Measurements from ENCODE around the gene C14orf180. TPM values are rescaled to one million over a fixed set of nuclear protein-coding genes. Genes with fewer than 3 reads are reported as not detected.

Gene C14orf180
- total and polyA plus RNA-seq, 4 donors = 0.50 to 1.3 (median 0.68) TPM; not detected in 1

- DNase-seq (no peak), ATAC-seq (ENCODE audit: low FRiP score) (peak; percentile 12)
- Histone ChIP-seq H3K4me1 (ENCODE audit: control insufficient read depth in 1 of 2, insufficient read depth in 2 of 2, low read length in 2 of 2) (no peaks in the 10 kb centered on the region), H3K36me3 (ENCODE audit: control insufficient read depth in 1 of 2, insufficient read depth in 2 of 2, low read length in 1 of 2) (no peaks in the 10 kb centered on the region), H3K27ac (ENCODE audit: low read depth in 1 of 2, low read length in 2 of 2) (no peak overlapping the region), H3K4me3 (ENCODE audit: low read length in 2 of 2) (no peak overlapping the region), H3K27me3 (ENCODE audit: control insufficient read depth in 1 of 2, insufficient read depth in 2 of 2, low read length in 1 of 2) (no peaks in the 10 kb centered on the region), H3K9me3 (ENCODE audit: control insufficient read depth, low read length) (no peaks in the 10 kb centered on the region)
- intact Hi-C loops (cut with DNase I) = no loop called here
- 75 to 77% methylated on average over 16 of the region's 16 CpGs for WGBS, 2 donors
Measured at GRCh38 chr14:104542871-104543830, 36.4 kb upstream of the C14orf180 start.

- no peak overlapping the region for H3K4me3 ChIP-seq (ENCODE audit: low read length in 2 of 2)
- H3K27ac ChIP-seq (ENCODE audit: low read depth in 1 of 2, low read length in 2 of 2) = no peak overlapping the region
- no peaks in the 10 kb centered on the region for H3K36me3 ChIP-seq (ENCODE audit: control insufficient read depth in 1 of 2, insufficient read depth in 2 of 2, low read length in 1 of 2)
- 51 to 55% methylated on average over 17 of the region's 17 CpGs for WGBS, 2 donors
- H3K4me1 ChIP-seq (ENCODE audit: control insufficient read depth in 1 of 2, insufficient read depth in 2 of 2, low read length in 2 of 2) = no peaks in the 10 kb centered on the region
- no peak for ATAC-seq (ENCODE audit: low FRiP score)
- no peak for DNase-seq
- H3K27me3 ChIP-seq (ENCODE audit: control insufficient read depth in 1 of 2, insufficient read depth in 2 of 2, low read length in 1 of 2) = no peaks in the 10 kb centered on the region
- H3K9me3 ChIP-seq (ENCODE audit: control insufficient read depth, low read length) = no peaks in the 10 kb centered on the region
- intact Hi-C loops (cut with DNase I) = no loop called here
Measured at GRCh38 chr14:104544362-104544961, 35.1 kb upstream of the C14orf180 start.

- no peaks in the 10 kb centered on the region for H3K4me1 ChIP-seq (ENCODE audit: control insufficient read depth in 1 of 2, insufficient read depth in 2 of 2, low read length in 2 of 2)
Measured at GRCh38 chr14:104545151-104545941, 34.2 kb upstream of the C14orf180 start.

GRCh38 chr14:104545942-104546501 is 33.5 kb upstream of the C14orf180 start:
- DNase-seq (peak in 1 of 2 donors; percentile 72), ATAC-seq (ENCODE audit: low FRiP score) (no peak)
- H3K27ac ChIP-seq (ENCODE audit: low read depth in 1 of 2, low read length in 2 of 2) = no peak overlapping the region
- no peak overlapping the region for H3K4me3 ChIP-seq (ENCODE audit: low read length in 2 of 2)
- no peaks in the 10 kb centered on the region for H3K4me1 ChIP-seq (ENCODE audit: control insufficient read depth in 1 of 2, insufficient read depth in 2 of 2, low read length in 2 of 2)
- 31 to 32% methylated on average over 24 of the region's 24 CpGs for WGBS, 2 donors
- H3K9me3 ChIP-seq (ENCODE audit: control insufficient read depth, low read length) = no peaks in the 10 kb centered on the region
- no peaks in the 10 kb centered on the region for H3K27me3 ChIP-seq (ENCODE audit: control insufficient read depth in 1 of 2, insufficient read depth in 2 of 2, low read length in 1 of 2)
- H3K36me3 ChIP-seq (ENCODE audit: control insufficient read depth in 1 of 2, insufficient read depth in 2 of 2, low read length in 1 of 2) = no peaks in the 10 kb centered on the region
- intact Hi-C loops (cut with DNase I) = no loop called here

More at GRCh38 chr14:104545151-104545941, 34.2 kb upstream of the C14orf180 start:
- no peak for ATAC-seq (ENCODE audit: low FRiP score)
- peak in 1 of 2 donors; percentile 57 for DNase-seq
- intact Hi-C loops (cut with DNase I) = no loop called here
- Histone ChIP-seq H3K27ac (ENCODE audit: low read depth in 1 of 2, low read length in 2 of 2) (no peak overlapping the region), H3K27me3 (ENCODE audit: control insufficient read depth in 1 of 2, insufficient read depth in 2 of 2, low read length in 1 of 2) (no peaks in the 10 kb centered on the region), H3K36me3 (ENCODE audit: control insufficient read depth in 1 of 2, insufficient read depth in 2 of 2, low read length in 1 of 2) (no peaks in the 10 kb centered on the region), H3K4me3 (ENCODE audit: low read length in 2 of 2) (no peak overlapping the region), H3K9me3 (ENCODE audit: control insufficient read depth, low read length) (no peaks in the 10 kb centered on the region)
- 45 to 50% methylated on average over 32 of the region's 32 CpGs for WGBS, 2 donors

GRCh38 chr14:104546591-104547309 is 32.8 kb upstream of the C14orf180 start:
- 75 to 77% methylated on average over 19 of the region's 19 CpGs for WGBS, 2 donors

GRCh38 chr14:104547310-104547997 is 32.1 kb upstream of the C14orf180 start:
- ATAC-seq (ENCODE audit: low FRiP score) = no peak
- Histone ChIP-seq H3K9me3 (ENCODE audit: control insufficient read depth, low read length) (no peaks in the 10 kb centered on the region), H3K27ac (ENCODE audit: low read depth in 1 of 2, low read length in 2 of 2) (no peak overlapping the region), H3K36me3 (ENCODE audit: control insufficient read depth in 1 of 2, insufficient read depth in 2 of 2, low read length in 1 of 2) (no peaks in the 10 kb centered on the region), H3K4me1 (ENCODE audit: control insufficient read depth in 1 of 2, insufficient read depth in 2 of 2, low read length in 2 of 2) (no peaks in the 10 kb centered on the region), H3K4me3 (ENCODE audit: low read length in 2 of 2) (no peak overlapping the region), H3K27me3 (ENCODE audit: control insufficient read depth in 1 of 2, insufficient read depth in 2 of 2, low read length in 1 of 2) (no peaks in the 10 kb centered on the region)
- peak in 1 of 2 donors; percentile 71 for DNase-seq
- intact Hi-C loops (cut with DNase I) = no loop called here
- WGBS, 2 donors = 85% methylated on average over 18 of the region's 18 CpGs

More at GRCh38 chr14:104546591-104547309, 32.8 kb upstream of the C14orf180 start:
- Histone ChIP-seq H3K36me3 (ENCODE audit: control insufficient read depth in 1 of 2, insufficient read depth in 2 of 2, low read length in 1 of 2) (no peaks in the 10 kb centered on the region), H3K4me1 (ENCODE audit: control insufficient read depth in 1 of 2, insufficient read depth in 2 of 2, low read length in 2 of 2) (no peaks in the 10 kb centered on the region), H3K27ac (ENCODE audit: low read depth in 1 of 2, low read length in 2 of 2) (no peak overlapping the region), H3K9me3 (ENCODE audit: control insufficient read depth, low read length) (no peaks in the 10 kb centered on the region), H3K4me3 (ENCODE audit: low read length in 2 of 2) (no peak overlapping the region), H3K27me3 (ENCODE audit: control insufficient read depth in 1 of 2, insufficient read depth in 2 of 2, low read length in 1 of 2) (no peaks in the 10 kb centered on the region)
- DNase-seq (no peak), ATAC-seq (ENCODE audit: low FRiP score) (no peak)
- intact Hi-C loops (cut with DNase I) = no loop called here

- peak in 1 of 2 donors; percentile 62 for DNase-seq
- Histone ChIP-seq H3K4me1 (ENCODE audit: control insufficient read depth in 1 of 2, insufficient read depth in 2 of 2, low read length in 2 of 2) (no peaks in the 10 kb centered on the region), H3K9me3 (ENCODE audit: control insufficient read depth, low read length) (no peaks in the 10 kb centered on the region), H3K36me3 (ENCODE audit: control insufficient read depth in 1 of 2, insufficient read depth in 2 of 2, low read length in 1 of 2) (no peaks in the 10 kb centered on the region), H3K4me3 (ENCODE audit: low read length in 2 of 2) (no peak overlapping the region), H3K27ac (ENCODE audit: low read depth in 1 of 2, low read length in 2 of 2) (no peak overlapping the region), H3K27me3 (ENCODE audit: control insufficient read depth in 1 of 2, insufficient read depth in 2 of 2, low read length in 1 of 2) (no peaks in the 10 kb centered on the region)
- intact Hi-C loops (cut with DNase I) = no loop called here
- 74 to 83% methylated on average over 10 to 14 of the region's 14 CpGs for WGBS, 2 donors
- no peak for ATAC-seq (ENCODE audit: low FRiP score)
Measured at GRCh38 chr14:104547998-104548700, 31.4 kb upstream of the C14orf180 start.

Measured in aorta (tissue), 5 donors.